Measurements from ENCODE around the gene MED14. TPM values are rescaled to one million over a fixed set of nuclear protein-coding genes. Genes with fewer than 3 reads are reported as not detected.

Gene MED14
- total and polyA plus RNA-seq, 2 of the 13 experiments (the other 11 are each of a cell fraction or from before 2014, with no cell fraction given), result 10.2 to 16.3 TPM

DNA sequence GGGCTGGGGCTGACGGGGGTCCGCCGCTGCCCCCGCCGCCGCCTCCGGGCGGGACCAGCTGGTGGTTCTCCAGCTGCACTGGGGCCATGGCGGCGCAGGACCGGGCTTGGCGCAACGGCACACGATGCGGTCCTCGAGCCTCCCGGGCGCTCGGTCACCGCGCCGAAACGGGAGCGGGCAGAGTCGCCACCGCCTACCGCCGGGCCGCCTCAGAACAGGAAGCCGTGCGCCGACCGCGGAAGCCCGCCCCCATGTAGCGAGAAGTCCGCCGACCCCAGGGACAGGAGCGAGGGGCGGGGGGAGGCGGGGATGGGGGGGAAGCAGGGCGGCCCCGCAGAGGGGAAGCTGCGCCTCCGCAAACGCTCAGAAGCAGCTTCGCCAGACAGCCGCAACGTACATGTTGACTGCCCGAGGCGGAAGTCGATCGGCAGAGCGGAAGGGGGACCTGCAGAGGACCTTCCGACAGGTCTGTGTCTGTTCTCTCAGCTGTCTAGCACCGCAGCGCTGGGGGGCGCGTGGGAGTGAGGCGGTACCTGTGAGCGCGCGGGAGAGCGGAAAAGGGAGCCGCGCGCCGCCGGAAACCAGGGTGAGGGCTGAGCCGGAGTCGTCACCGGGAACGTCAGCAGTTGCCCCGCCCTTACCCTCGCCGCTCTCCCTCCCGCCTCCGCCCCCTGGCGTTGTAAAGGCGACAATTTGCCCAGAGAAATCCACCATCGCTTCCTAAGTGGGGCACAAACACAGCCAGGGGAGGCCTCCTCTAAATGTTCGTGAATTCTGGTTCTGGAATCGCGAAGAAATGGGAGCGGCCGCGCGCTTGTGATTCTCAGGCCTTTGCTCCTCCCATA is at the start of gene MED14 (continued):
- TF ChIP-seq ZNF234 (CRISPR knock-in tag; conservative IDR thresholded peaks at IDR 0.05), result 0 out of 2 replicates have a peak, but pooled peaks have one; percentile 60
- TF ChIP-seq NFE2 (CRISPR knock-in tag; IDR thresholded peaks at IDR 0.05), result no peak
- no peak for TF ChIP-seq SNAPC2 (CRISPR knock-in tag; IDR thresholded peaks at IDR 0.05)
- TF ChIP-seq JUND (CRISPR knock-in tag; IDR thresholded peaks at IDR 0.05), result no peak
- no peak for TF ChIP-seq BCL3 (CRISPR knock-in tag; IDR thresholded peaks at IDR 0.05)
- TF ChIP-seq ZNF225 (CRISPR knock-in tag; IDR thresholded peaks at IDR 0.05), result no peak
- TF ChIP-seq ZNF782 (CRISPR knock-in tag; IDR thresholded peaks at IDR 0.05; ENCODE audit: borderline replicate concordance), result no peak
- no peak for TF ChIP-seq PBX3 (CRISPR knock-in tag; IDR thresholded peaks at IDR 0.05; ENCODE audit: borderline replicate concordance)
- TF ChIP-seq ZNF530 (CRISPR knock-in tag; IDR thresholded peaks at IDR 0.05; ENCODE audit: low read depth), result no peak
- TF ChIP-seq, protein P1, sequence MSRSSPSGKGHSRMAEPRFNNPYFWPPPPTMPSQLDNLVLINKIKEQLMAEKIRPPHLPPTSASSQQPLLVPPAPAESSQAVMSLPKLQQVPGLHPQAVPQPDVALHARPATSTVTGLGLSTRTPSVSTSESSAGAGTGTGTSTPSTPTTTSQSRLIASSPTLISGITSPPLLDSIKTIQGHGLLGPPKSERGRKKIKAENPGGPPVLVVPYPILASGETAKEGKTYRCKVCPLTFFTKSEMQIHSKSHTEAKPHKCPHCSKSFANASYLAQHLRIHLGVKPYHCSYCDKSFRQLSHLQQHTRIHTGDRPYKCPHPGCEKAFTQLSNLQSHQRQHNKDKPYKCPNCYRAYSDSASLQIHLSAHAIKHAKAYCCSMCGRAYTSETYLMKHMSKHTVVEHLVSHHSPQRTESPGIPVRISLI (CRISPR knock-in tag; IDR thresholded peaks at IDR 0.05; ENCODE audit: borderline replicate concordance), result peak; percentile 44; the same call in 1 of the 2 replicates
- no peak for TF ChIP-seq HIVEP1 (CRISPR knock-in tag; IDR thresholded peaks at IDR 0.05)
- TF ChIP-seq, protein P2, sequence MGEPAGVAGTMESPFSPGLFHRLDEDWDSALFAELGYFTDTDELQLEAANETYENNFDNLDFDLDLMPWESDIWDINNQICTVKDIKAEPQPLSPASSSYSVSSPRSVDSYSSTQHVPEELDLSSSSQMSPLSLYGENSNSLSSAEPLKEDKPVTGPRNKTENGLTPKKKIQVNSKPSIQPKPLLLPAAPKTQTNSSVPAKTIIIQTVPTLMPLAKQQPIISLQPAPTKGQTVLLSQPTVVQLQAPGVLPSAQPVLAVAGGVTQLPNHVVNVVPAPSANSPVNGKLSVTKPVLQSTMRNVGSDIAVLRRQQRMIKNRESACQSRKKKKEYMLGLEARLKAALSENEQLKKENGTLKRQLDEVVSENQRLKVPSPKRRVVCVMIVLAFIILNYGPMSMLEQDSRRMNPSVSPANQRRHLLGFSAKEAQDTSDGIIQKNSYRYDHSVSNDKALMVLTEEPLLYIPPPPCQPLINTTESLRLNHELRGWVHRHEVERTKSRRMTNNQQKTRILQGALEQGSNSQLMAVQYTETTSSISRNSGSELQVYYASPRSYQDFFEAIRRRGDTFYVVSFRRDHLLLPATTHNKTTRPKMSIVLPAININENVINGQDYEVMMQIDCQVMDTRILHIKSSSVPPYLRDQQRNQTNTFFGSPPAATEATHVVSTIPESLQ (CRISPR knock-in tag; conservative IDR thresholded peaks at IDR 0.05), result no peak
- no peak for TF ChIP-seq BHLHE40 (IDR thresholded peaks at IDR 0.05; ENCODE audit: low read length)
- TF ChIP-seq PRDM10 (CRISPR knock-in tag; IDR thresholded peaks at IDR 0.05; ENCODE audit: low read depth), result no peak

Data from HepG2 (cell line).